ENCODE data around the gene PTPRJ.
"Not testable (repeated sequence)": the region's sequence is repeated elsewhere in the genome, so short reads cannot be mapped to it uniquely, and the experiment has no call there.

The PTPRJ gene

DNA sequence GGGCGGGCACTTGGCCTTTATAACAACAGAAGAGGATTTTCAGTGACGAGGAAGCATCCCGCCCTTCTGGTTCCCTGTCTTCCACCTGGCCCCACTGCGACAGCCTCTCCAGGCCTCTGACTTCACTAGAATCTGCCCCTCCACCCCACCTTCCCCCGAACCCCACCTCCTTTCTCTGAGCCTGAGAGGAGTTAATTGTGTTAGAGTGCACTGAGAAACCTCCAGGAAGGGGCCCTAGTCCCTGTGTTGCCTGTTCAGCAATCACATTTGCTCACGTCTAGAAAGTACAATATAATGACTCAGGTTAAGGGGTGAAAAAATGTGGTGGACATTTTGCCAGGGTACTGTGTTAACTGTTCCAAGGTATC lies 38.8 kb downstream of the PTPRJ start:
- peak; percentile 91 to 93 for DNase-seq

DNA sequence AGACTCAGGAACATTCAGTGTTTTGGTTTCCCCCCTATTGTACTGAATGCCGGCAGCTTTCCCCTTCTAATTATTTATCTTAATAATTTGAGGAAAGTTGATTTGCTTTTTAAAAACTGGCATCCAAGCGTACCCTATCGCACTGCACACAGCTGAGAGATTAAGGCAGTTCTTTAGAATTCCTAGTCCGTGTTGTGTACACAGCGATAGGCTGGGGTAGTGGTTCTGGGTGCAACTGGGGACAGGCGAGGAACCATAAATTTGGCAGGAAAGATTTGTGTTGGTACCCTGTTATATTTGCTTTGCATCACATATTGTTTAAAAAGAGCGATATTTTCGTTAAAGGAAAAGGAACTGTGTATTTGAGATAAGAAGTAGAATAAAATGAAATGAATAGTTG lies 39.2 kb downstream of the PTPRJ start:
- DNase-seq, result peak; percentile 72 to 75

DNA sequence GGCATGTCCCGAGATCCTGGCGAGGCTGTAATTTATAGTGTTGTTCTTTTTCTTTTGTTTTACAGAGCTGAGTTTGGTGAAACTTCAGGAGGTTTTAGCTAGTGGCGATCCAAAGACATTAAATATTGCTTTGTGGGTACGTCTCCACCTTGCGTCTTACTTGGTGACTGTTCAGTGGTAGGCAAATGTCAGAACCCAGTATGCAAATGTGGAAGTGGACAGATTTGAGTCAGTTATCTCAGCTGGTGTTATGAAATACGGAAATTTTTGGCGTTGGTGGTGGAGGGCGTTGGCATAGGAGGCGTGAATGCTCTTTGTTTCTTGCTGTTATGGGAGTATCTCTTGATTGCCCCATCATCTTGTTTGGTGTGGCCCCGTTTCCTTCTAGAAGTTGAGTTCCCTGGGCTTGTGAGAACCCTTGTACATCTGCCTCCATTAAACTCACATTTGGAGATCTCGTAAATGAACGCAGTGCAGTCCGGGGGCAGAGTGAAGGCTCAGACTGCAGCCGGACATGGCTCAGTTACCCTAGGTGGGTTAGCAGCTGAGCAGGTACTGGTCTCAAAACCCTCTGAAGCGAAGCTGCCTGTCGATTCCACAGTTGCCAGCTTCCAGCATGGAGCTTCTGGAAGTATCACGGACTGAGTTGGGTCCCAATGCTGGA lies 39.9 kb downstream of the PTPRJ start:
- DNase-seq, result peak; percentile 99

DNA sequence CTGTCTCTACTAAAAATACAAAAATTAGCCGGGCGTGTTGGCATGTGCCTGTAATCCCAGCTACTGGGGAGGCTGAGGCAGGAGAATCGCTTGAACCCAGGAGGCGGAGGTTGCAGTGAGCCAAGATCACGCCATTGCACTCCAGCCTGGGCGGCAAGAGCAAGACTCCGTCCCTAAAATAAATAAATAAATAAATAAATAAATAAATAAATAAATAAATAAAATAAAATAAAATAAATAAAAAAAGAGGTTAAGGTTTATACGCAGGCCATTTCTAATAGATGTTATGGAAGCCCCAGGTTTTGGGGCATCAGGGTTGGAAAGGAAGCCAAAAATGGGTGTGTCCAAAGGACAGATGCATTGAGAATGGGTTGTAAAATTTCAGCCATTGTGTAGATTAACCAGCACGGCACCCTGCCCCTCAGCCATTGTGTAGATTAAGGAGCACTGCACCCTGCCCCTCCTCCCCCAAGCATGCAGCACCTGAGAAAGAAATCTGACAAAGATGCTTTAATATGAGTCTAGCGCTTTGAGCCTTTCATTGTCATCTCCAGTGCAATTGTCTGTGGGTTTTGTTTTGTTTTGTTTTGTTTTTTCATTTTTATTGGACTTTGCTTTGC lies 41.0 kb downstream of the PTPRJ start:
- DNase-seq, result peak in 1 of 2 experiments; percentile 33

DNA sequence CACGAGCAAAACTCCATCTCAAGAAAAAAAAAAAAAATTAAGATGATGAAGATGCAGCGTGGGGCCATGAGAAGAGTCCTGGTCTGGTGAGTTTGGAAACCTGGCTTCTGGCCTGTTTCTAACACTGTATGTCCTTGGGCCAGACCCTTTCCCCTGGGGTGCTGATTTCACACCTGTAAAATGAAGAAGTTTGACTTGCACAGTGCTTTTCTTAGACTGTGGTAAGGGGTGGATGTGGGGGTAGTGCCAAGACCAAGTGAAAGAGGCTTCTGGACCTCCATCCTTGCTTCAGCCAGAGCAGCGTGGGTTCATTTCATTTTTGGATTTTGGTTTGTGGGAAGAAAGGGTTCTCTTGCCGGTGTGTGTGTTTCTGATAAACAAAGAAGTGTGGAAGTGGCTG lies 42.1 kb downstream of the PTPRJ start:
- no peak for DNase-seq

DNA sequence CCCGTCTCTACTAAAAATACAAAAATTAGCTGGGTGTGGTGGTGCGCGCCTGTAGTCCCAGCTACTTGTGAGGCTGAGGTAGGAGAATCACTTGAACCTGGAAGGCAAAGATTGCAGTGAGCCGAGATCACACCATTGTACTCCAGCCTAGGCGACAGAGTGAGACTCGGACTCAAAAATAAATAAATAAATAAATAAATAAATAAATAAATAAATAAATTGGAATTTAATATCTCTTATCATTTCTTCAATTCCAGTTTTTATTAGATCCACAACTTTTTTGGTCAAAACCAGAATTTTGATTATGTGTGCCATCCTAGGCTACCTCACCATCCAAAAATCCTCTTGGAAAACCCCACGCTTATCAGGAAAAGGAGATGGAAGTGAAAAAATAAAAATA lies 43.2 kb downstream of the PTPRJ start:
- not testable (repeated sequence) for DNase-seq

DNA sequence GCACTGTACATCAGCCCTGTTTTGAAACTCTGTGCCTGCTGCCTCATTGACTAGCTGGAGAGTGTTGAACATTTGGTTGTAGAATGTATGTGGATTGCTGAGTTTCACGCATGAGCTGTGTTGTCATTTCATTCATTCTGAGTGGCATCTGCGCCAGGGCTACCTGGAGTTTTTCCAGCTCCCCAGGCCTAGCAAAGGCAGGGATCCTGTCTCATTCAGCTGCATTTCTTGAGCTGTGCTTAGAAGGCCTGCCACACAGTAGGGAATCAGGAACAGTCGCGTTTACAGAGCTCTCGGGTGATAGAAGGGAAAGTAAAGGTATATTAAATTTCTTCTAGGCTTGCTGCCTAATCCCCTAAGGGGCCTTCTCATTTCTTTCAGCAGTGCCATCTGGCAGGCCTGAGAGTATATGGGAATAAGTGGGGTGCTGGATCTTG lies 44.3 kb downstream of the PTPRJ start:
- DNase-seq, result peak; percentile 64 to 67

DNA sequence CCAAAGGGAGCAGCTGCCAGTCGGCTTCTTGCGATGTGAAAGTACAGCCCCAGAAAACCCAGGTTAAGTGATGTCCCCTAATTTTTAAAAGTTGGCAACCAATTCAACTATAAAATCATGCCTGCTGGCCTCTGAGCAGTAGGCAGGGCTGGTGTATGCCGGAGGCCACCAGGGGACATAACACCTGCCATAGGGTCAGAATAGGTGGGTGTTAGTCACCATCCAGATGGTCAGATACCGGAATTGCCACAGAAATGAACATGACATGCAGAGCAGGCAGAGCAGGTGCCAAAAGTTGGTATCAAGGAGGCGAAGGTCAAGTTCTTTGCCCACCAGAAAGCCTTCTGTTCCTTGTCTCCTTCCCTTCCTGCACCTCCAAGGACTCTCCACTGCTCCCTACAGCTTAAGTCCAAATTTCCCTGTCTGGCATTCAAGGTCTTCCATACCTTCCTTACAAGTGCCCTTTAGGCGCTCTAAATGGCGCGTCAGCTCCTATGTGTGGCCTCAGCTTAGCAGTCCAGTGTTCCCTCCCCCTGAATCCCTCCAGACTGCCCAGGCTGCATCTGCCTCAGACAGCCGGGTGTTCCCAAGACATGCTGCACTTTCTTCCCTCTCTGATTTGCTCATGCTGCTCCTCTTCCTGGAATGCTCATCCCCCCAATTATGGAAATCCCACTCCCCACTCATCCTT lies 45.1 kb downstream of the PTPRJ start:
- DNase-seq, result no peak

DNA sequence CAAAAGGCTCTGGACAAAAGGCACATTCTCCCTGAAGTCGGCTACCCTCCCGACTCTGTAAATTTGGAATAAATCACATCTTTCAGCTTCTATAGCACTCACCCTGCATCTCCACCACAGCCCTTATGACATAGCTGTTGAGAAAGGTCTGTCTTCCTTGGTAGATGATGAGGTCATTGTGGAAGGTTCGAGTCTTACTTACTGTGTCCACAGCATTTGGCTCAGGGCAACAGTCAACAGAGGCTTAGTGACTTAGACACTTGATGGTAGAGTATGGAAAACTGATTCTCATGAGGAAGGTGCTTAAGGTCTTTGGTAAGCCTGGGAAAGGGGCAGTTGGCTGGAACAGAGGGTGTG lies 45.6 kb downstream of the PTPRJ start:
- no peak for DNase-seq

DNA sequence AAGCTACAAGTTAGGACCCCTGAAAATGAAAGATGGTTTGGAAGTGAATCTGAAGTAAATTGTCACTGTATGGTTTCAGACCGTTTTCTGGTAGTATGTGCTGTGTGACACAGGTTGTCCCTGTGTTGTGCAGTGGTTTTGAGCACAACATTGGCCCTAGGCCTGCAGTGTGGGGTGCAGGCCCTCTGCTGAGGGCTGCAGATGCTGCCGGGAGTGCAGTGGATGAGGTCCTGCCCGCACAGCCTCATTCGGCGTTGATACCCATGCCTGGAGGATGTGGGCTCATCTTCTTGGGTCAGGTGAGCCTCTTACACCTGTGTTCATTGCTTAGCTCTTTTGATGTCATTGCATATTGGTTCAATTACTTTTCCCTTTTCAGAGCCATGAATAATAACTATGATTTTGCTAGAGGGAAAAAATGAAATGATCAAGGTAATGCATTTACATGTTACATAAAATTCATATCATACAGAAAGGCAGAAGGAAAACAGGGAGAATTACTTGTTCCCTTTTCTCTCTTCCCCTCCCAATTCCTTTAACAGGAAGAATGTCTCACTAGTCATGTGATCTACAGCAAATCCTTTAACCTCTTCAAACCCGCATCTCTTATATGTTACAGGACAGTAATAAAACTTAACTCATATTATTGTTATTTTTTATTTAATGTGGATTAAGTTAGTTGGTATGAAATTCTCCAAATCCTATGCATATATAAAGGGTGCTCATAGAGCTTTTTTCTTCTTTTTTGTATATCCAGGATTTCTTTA lies 48.7 kb downstream of the PTPRJ start:
- no peak for DNase-seq

DNA sequence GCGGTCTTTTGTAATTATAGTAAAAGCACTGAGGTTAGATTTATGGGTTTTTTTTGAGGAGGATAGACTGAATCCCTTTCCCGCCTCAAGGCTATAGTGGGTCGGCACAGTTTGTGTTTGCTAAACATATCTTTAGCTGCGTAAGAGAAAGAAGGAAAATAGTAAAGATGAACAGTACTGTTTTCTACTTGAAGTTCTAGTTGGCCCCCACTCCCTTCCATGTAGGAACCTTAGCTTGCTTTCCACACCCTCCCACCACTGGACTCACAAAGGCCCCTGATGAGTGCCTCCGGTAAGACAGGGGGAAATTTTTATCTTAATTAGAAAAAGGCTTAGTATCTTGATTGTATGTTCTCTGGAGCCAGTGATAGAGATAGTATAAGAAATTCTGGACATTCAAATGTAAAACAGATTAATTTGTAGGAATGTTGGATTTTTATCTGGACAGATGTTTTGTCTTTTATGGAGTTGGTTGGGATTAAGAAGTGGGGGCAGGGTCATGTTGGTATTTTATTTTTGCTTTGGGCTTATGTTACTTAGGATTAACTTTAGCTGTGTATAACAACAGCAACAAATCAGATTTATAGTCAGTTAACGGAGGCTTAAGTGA lies 49.4 kb downstream of the PTPRJ start:
- DNase-seq, result no peak

DNA sequence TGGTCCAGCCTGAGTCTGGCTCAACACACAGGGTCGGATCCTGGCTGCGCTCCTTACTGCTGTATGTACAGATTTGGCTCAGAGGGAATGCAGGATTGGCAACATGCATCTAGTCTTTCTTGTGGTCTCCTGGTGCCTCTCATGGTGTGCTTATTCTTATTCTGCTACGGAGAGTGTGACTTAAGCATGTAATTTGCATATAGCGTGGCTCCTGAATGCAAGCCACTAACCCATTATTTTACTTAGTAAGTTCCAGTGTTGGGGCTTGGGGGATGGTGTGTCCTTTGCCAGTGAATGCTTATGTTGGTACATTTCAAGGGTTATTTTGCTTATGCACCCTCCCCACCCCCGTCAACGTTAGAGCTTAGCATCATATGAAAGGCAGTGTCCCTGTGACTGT lies 51.2 kb downstream of the PTPRJ start:
- peak; percentile 58 to 81 for DNase-seq

DNA sequence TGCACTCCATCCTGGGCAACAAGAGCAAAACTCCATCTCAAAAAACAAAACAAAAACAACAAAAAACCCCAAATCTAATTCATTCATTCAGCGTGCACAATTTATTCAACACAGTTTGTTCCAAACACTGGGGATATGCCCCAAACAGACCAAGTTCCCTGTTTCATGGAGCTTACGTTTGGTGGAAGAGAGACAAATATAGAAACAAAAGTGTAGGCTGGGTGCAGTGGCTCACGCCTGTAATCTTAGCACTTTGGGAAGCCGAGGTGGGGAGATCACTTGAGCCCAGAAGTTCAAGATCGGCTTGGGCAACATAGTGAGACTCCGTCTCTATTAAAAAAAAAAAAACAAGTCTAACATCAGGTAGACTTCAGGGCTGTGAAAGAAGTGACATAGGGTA lies 52.4 kb downstream of the PTPRJ start:
- DNase-seq, result no peak

DNA sequence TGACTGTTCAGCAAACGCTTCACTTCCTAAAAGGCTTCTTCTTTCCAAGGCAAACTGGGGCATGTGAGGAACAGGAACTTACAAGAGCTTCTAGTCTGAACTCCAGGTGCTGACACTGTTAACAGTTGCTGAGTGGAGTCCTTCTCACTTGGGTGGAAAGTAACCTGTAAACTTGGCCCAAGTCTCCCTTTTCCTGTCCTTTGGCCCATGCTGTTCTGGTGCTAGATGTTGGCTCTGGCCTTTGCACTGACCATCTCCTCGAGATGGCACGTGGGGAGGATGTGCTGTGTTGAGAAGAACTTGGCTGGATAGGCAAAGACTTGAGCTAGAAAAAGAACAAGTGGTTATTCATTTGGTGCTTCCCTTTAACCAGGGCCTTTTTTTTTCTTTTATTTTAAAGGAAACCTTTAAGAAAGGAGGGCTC lies 53.6 kb downstream of the PTPRJ start:
- DNase-seq, result no peak

DNA sequence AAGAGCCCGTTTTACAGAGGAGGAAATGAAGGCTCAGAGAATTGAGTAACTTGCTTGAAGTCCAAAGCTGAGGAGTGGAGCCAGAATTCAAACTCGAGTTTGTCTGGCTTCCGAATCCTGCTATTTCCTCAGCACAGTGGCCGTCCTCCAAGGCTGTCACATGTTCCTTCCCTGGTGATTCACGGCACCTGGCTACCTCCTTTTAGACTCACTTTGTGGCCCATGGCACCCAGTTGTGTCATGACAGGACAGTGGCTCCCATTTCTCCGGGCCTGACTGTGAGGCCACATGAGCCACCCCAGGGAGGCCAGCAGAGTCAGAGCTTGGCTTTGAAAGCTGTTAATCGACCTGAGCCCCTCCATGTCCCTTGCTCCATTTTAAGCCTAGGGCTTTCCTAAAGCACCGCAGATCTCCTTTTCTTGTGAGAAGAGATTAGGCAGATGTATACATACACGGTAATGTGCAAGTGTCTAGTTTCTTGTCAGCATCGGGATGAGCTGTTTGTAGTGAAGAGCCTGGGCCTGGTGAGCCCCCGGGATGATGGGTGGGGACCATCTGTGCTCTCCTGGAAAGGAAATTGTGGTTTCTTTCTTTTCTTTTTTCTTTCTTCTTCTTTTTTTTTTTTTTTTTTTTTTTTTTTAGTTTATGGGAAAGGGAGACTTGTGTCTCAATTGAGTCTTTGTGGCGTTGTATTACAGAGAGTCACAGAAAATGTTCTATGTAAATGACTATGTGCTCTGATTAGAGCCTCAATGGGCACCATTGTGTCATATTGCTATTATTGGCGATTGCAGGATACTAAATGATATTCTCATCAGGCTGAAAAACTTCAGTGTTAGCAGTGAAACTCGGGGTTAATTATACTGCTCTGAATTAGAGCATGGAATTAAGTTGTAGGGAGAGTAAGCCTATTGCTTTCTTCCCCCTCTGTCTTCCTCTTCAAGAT lies 54.8 kb downstream of the PTPRJ start:
- DNase-seq, result peak; percentile 47 to 71

DNA sequence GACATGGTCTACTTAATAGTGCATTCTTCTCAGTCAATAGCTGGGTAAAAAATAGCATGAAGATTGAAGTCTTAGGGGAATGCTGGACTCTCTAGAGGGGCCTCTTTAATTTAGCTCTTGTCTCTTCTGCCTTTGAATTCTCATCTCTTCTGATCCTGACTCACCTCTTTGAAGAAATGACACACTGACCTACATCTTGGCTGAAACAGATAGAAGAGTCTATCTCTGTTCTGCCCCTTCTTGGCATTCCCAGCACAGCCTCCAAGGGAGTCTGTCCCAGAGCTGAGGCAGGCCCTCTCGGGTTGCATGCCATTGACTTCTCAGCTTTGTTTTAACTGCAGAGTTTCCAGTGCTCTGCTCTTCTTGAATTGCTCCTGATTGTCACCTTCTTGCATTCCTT lies 55.7 kb downstream of the PTPRJ start:
- DNase-seq, result peak in 1 of 2 experiments; percentile 44

DNA sequence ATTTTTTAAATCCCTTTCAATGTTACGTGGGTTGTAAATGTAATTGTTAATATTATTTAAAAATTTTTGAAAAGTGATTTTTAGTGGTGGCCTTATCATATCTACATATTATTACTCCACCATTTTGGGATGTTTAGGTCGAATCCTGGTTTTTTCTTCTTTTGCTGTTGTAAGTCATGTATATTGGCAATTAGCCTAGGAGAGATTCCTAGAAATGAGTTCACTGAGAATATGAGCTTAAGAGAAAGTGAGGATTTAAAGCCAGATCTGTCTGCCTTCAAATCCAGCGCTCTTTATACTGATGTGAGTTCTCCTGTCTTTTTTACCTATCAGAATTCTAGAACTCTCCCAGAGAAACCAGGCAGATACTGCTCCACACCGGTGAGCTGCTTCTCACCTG lies 56.1 kb downstream of the PTPRJ start:
- no peak for DNase-seq

DNA sequence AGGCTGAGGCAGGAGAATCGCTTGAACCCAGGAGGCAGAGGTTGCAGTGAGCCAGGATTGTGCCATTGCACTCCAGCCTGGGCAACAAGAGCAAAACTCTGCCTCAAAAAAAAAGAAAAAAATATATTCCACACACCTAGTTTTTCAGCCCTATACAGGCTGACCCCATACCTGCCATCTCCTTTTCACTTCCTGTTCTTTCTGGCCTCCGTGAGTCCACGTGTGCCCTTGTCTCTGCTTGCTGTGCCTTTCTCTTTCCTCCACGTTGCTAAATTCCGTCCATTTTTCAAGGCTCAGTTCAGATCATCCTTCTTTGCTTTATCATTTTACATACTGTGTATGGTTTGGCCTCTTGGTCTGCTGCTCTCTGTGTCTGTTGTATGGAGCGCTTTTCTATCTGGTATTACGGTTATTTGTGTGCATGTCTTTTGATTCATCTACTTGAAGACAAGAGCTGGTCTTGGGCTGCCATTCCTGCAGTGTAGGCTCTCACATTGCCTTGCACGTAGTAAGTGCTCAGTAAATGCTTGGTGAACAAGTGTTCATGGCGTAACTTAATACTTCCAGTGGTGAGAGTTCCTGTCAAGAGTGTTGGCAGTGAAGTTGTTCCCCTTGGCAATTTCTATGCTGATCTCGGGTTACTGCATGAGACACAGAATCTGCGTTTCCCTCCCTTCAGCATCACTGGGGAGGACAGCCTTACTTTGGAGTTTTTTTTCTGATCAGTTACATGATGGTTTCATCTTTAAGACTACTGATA lies 57.5 kb downstream of the PTPRJ start:
- no peak for DNase-seq

DNA sequence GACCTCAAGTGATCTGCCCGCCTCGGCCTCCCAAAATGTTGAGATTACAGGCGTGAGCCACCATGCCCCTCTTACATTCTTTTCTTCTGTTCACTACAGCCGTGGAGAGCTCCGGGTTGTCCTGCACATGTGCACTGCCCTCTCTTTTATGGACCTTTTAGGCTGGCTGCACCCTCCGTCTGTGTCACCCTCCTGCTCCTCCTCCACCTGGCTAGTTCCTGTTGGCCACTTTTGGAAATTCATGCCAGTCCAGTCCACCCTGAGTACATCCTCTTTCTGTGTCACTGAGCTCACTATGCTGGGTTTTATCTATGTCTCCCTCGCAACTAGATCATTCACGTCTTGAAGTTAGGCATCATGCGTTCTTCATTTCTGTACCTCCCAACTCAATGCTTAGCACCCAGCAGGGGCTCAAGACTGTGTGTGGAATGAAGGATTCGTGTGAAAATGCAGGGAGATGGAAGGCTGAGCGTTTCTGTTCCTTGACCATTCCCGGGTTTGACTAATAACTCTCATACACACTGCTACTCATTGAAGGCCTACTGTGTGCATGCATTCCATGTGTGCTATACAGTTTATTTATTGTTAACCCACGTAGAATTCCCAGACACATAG lies 60.6 kb downstream of the PTPRJ start:
- DNase-seq, result no peak

DNA sequence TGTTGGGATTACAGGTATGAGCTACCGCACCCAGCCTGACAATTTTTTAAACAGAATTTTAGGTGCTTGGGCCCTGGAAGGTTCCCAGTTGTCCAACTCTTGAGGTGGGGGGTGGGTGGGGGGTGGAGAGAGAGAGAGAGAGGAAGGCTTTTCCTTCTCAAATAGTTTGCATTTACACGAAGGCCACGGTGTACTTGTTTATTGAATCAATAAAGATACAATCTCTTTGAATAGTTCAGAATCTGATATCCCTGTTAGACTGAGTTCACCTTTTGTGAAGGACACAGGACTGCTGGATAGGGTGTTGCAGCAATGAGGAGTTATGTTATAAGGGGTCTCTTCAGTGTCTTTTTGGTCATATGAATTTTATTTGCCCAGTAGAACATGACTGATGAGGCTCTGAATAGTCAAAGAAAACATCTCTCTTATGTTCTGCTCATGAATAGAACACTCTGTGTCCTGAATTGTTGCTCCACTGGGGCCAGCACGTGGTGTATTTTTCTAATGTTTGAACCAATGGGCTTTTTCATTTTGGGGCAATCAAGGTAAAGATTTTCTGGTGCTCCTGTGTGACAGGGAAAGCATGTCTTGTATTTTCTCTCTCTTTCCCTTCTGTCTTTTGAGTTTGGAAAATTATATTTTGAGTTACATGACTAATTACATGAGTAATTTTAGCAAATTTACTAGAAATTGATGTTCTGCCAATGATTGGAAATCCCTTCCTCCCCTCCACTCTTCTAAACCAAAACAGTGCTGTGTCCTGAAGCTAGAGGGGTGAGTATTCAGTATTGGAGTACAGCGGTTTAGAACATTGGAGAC lies 61.7 kb downstream of the PTPRJ start:
- DNase-seq, result peak in 1 of 2 experiments; percentile 50
